H9 (cell line): Measurements from ENCODE around the gene PFN1. TPM values are rescaled to one million over a fixed set of nuclear protein-coding genes. Genes with fewer than 3 reads are reported as not detected.

Source experiments
- DNase-seq: peaks from one replicate; pipeline ENCODE4 v3.0.0-alpha.2; 2017
- H2AFZ ChIP-seq: one replicate; pipeline ENCODE4 v1.6.1; 2013; ENCODE audit warnings: mild to moderate bottlenecking, low read length, control low read depth, moderate library complexity
- H2AK5ac ChIP-seq: 2 replicates; pipeline ENCODE4 v1.6.1; 2013; ENCODE audit warnings: low read length, control low read depth, mixed read lengths; ENCODE audit not compliant: insufficient read length
- H2BK120ac ChIP-seq: one replicate; pipeline ENCODE4 v1.6.1; 2013; ENCODE audit warnings: low read depth, mild to moderate bottlenecking, low read length, control low read depth, inconsistent platforms; ENCODE audit not compliant: poor library complexity, severe bottlenecking
- H2BK12ac ChIP-seq: 2 replicates; pipeline ENCODE4 v1.6.1; 2013; ENCODE audit warnings: low read length, control low read depth, mixed read lengths, low read depth; ENCODE audit not compliant: insufficient read length
- H2BK15ac ChIP-seq: 2 replicates; pipeline ENCODE4 v1.6.1; 2013; ENCODE audit warnings: low read depth, low read length, control low read depth
- H2BK20ac ChIP-seq: one replicate; pipeline ENCODE4 v1.6.1; 2013; ENCODE audit warnings: low read depth, mild to moderate bottlenecking, low read length, control low read depth, inconsistent platforms; ENCODE audit not compliant: poor library complexity, severe bottlenecking
- H2BK5ac ChIP-seq: 2 replicates; pipeline ENCODE4 v1.6.1; 2013; ENCODE audit warnings: low read length, control low read depth, mixed read lengths; ENCODE audit not compliant: insufficient read length
- H3K14ac ChIP-seq: 2 replicates; pipeline ENCODE4 v1.6.1; 2013; ENCODE audit warnings: low read length, control low read depth; ENCODE audit not compliant: insufficient read depth
- H3K18ac ChIP-seq: 2 replicates; pipeline ENCODE4 v1.6.1; 2013; ENCODE audit warnings: low read depth, mild to moderate bottlenecking, mixed read lengths, low read length, control low read depth; ENCODE audit not compliant: insufficient read length
- H3K23ac ChIP-seq: 2 replicates; pipeline ENCODE4 v1.6.1; 2013; ENCODE audit warnings: low read length, control low read depth, mixed read lengths, low read depth; ENCODE audit not compliant: insufficient read length
- H3K23me2 ChIP-seq: 2 replicates; pipeline ENCODE4 v1.6.1; 2013; ENCODE audit warnings: low read depth, mild to moderate bottlenecking, mixed read lengths, low read length, control low read depth; ENCODE audit not compliant: insufficient read length, poor library complexity, severe bottlenecking
- H3K27ac ChIP-seq: 2 replicates; pipeline ENCODE4 v1.5.1; 2013; ENCODE audit warnings: low read length, control low read depth, mixed read lengths, low read depth; ENCODE audit not compliant: insufficient read length
- H3K27me3 ChIP-seq: 2 replicates; pipeline ENCODE4 v1.6.1; 2013; ENCODE audit warnings: low read length, control low read depth, inconsistent platforms; ENCODE audit not compliant: insufficient read depth
- H3K4ac ChIP-seq: 2 replicates; pipeline ENCODE4 v1.6.1; 2013; ENCODE audit warnings: low read depth, mild to moderate bottlenecking, control low read depth, inconsistent platforms, low read length, moderate library complexity
- H3K4me1 ChIP-seq: 2 replicates; pipeline ENCODE4 v1.6.1; 2013; ENCODE audit warnings: low read length, control low read depth, inconsistent platforms; ENCODE audit not compliant: insufficient read depth
- H3K4me2 ChIP-seq: 2 replicates; pipeline ENCODE4 v1.6.1; 2013; ENCODE audit warnings: low read length, control low read depth, mixed read lengths; ENCODE audit not compliant: insufficient read length, insufficient read depth
- H3K56ac ChIP-seq: 2 replicates; pipeline ENCODE4 v1.6.1; 2013; ENCODE audit warnings: low read depth, mild to moderate bottlenecking, mixed read lengths, low read length, control low read depth; ENCODE audit not compliant: insufficient read length
- H3K79me1 ChIP-seq: 2 replicates; pipeline ENCODE4 v1.6.1; 2013; ENCODE audit warnings: low read depth, mild to moderate bottlenecking, moderate library complexity, low read length, control low read depth, inconsistent platforms; ENCODE audit not compliant: insufficient read depth, poor library complexity, severe bottlenecking
- H3K79me2 ChIP-seq: 2 replicates; pipeline ENCODE4 v1.6.1; 2013; ENCODE audit warnings: low read length, control low read depth, inconsistent platforms; ENCODE audit not compliant: insufficient read depth
- H3K9ac ChIP-seq: 2 replicates; pipeline ENCODE4 v1.6.1; 2013; ENCODE audit warnings: low read length, control low read depth, mixed read lengths; ENCODE audit not compliant: insufficient read length; ENCODE audit errors: extremely low read depth
- H3K9me3 ChIP-seq: one replicate; pipeline ENCODE4 v1.6.1; 2013; ENCODE audit warnings: low read depth, low read length, inconsistent platforms; ENCODE audit not compliant: control insufficient read depth
- H3T11ph ChIP-seq: one replicate; pipeline ENCODE4 v1.6.1; 2013; ENCODE audit warnings: mild to moderate bottlenecking, low read length, control low read depth, inconsistent platforms
- H4K20me1 ChIP-seq: one replicate; pipeline ENCODE4 v1.6.1; 2013; ENCODE audit not compliant: control insufficient read depth, insufficient read length, insufficient read depth
- H4K5ac ChIP-seq: 2 replicates; pipeline ENCODE4 v1.6.1; 2013; ENCODE audit warnings: low read depth, mild to moderate bottlenecking, mixed read lengths, low read length, control low read depth; ENCODE audit not compliant: insufficient read length
- H4K8ac ChIP-seq: replicated peaks from 2 replicates; pipeline ENCODE4 v1.6.1; 2013; ENCODE audit warnings: low read length, control low read depth, mixed read lengths, low read depth; ENCODE audit not compliant: insufficient read length
- H4K91ac ChIP-seq: 2 replicates; pipeline ENCODE4 v1.6.1; 2013; ENCODE audit warnings: low read depth, mild to moderate bottlenecking, moderate library complexity, mixed read lengths, low read length, control low read depth; ENCODE audit not compliant: insufficient read length
- H3K27ac Mint-ChIP-seq, 3 experiments: 2 replicates in 2 of 3; 3 replicates in 1 of 3; pipeline ENCODE4 v1.8.0; 2020 to 2021; ENCODE audit warnings: mixed read lengths in 3 of 3, mild to moderate bottlenecking in 1 of 3, moderate library complexity in 1 of 3
- H3K27me3 Mint-ChIP-seq: 2 replicates; pipeline ENCODE4 v1.8.0; 2021; ENCODE audit warnings: low read depth, mild to moderate bottlenecking, moderate library complexity, mixed read lengths
- H3K36me3 Mint-ChIP-seq, 3 experiments: 2 replicates in 2 of 3; 3 replicates in 1 of 3; pipeline ENCODE4 v1.8.0; 2020 to 2021; ENCODE audit warnings: low read depth in 3 of 3, mixed read lengths in 3 of 3; ENCODE audit not compliant: insufficient read depth in 1 of 3
- H3K4me1 Mint-ChIP-seq, 2 experiments: 2 replicates each; pipeline ENCODE4 v1.8.0; 2020; ENCODE audit warnings: mixed read lengths in 2 of 2
- H3K4me3 Mint-ChIP-seq, 2 experiments: 2 replicates in 1 of 2; 3 replicates in 1 of 2; pipeline ENCODE4 v1.8.0; 2020 to 2021; ENCODE audit warnings: mild to moderate bottlenecking in 2 of 2, mixed read lengths in 2 of 2, moderate library complexity in 1 of 2
- H3K9me3 Mint-ChIP-seq, 2 experiments: 2 replicates in 1 of 2; 3 replicates in 1 of 2; pipeline ENCODE4 v1.8.0; 2020; ENCODE audit warnings: mild to moderate bottlenecking in 2 of 2, mixed read lengths in 2 of 2, moderate library complexity in 1 of 2
- WGBS: extraction: QIAGEN DNeasy Blood & Tissue Kit; methylation state at CpG from one replicate; pipeline ENCODE4 v1.1.7; 2013; ENCODE audit warnings: missing lambda C conversion rate, low lambda C conversion rate, mixed read lengths; ENCODE audit not compliant: insufficient read length; ENCODE audit errors: extremely low coverage; 5-methylcytosine and 5-hydroxymethylcytosine counted together
- total RNA-seq: library from RNA; stranded (reverse); gene quantifications from 2 replicates; pipeline ENCODE4 v1.2.1, GENCODE V29; 2021
- TF ChIP-seq, protein P1 (sequence below): fragments of 200-600 bp; sonication (generic); conservative IDR thresholded peaks from 3 replicates; pipeline ENCODE4 v1.8.0; 2021; ENCODE audit warnings: antibody characterized with exemption, mild to moderate bottlenecking

The PFN1 gene
- total RNA-seq, 1 experiment from 2014 or later = 1,149 TPM

DNA sequence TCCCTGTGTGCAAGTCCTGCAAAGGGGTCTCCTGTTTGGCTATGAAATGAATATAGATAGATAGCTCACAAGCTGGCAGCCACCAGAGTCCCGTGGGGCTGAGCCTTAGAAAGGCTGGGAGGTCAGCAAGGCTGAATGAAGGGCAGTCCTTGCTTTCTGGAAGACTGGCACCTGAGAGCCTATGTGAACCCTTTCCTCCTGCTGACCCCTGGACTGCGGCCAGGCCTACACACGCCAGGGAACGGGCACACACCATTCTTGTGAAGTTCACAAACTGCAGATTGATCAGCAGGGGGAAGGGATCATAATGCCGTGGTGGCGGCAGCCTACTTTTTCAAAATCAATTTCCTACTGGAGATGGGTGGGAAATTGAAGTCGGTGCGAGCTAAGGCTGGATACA is 50.0 kb downstream of the PFN1 start:
- H3K27ac Mint-ChIP-seq = peak overlapping the region in 1 of 3 experiments; percentile 79; a peak in 2 of 7 replicates
- Histone ChIP-seq H2BK5ac (no peak overlapping the region), H3K27me3 (no peaks in the 10 kb centered on the region), H2AK5ac (no peak overlapping the region), H3K4me1 (peaks cover 2% of the 10 kb centered on the region; the same call in 1 of the 2 replicates), H4K91ac (no peak overlapping the region), H3K14ac (no peak overlapping the region), H4K8ac (no peak overlapping the region), H2BK15ac (no peak overlapping the region), H3K18ac (no peak overlapping the region), H4K5ac (no peak overlapping the region), H4K20me1 (no peaks in the 10 kb centered on the region), H3K56ac (no peak overlapping the region), H2BK12ac (no peak overlapping the region), H3K9me3 (no peaks in the 10 kb centered on the region), H2AFZ (no peak overlapping the region), H3K79me1 (no peaks in the 10 kb centered on the region), H3K23ac (no peak overlapping the region), H2BK120ac (no peak overlapping the region), H3T11ph (no peak overlapping the region), H3K9ac (no peak overlapping the region), H3K4ac (no peak overlapping the region), H3K4me2 (no peak overlapping the region), H3K23me2 (peaks cover 12% of the 10 kb centered on the region), H2BK20ac (no peak overlapping the region), H3K27ac (no peak overlapping the region), H3K79me2 (no peaks in the 10 kb centered on the region)
- no peak for DNase-seq
- H3K9me3 Mint-ChIP-seq = no peaks in the 10 kb centered on the region
- no CpG with 5 or more reads among the region's 8 CpGs for WGBS
- H3K4me1 Mint-ChIP-seq = peaks cover 6 to 30% of the 10 kb centered on the region in 2 experiments
- peak overlapping the region; percentile 54 to 75 for H3K4me3 Mint-ChIP-seq
- peaks cover 8 to 31% (median 29%) of the 10 kb centered on the region in 3 experiments; a peak in 6 of 7 replicates for H3K36me3 Mint-ChIP-seq
- TF ChIP-seq, protein P1, sequence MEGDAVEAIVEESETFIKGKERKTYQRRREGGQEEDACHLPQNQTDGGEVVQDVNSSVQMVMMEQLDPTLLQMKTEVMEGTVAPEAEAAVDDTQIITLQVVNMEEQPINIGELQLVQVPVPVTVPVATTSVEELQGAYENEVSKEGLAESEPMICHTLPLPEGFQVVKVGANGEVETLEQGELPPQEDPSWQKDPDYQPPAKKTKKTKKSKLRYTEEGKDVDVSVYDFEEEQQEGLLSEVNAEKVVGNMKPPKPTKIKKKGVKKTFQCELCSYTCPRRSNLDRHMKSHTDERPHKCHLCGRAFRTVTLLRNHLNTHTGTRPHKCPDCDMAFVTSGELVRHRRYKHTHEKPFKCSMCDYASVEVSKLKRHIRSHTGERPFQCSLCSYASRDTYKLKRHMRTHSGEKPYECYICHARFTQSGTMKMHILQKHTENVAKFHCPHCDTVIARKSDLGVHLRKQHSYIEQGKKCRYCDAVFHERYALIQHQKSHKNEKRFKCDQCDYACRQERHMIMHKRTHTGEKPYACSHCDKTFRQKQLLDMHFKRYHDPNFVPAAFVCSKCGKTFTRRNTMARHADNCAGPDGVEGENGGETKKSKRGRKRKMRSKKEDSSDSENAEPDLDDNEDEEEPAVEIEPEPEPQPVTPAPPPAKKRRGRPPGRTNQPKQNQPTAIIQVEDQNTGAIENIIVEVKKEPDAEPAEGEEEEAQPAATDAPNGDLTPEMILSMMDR = no peak
- no peaks in the 10 kb centered on the region for H3K27me3 Mint-ChIP-seq
